H9 (cell line): Measurements from ENCODE around the gene ASCC1. TPM values are rescaled to one million over a fixed set of nuclear protein-coding genes. Genes with fewer than 3 reads are reported as not detected.

ENCODE experiments used
- DNase-seq: peaks from one replicate; pipeline ENCODE4 v3.0.0-alpha.2; 2017
- H2AFZ ChIP-seq: one replicate; pipeline ENCODE4 v1.6.1; 2013; ENCODE audit warnings: mild to moderate bottlenecking, low read length, control low read depth, moderate library complexity
- H2AK5ac ChIP-seq: 2 replicates; pipeline ENCODE4 v1.6.1; 2013; ENCODE audit warnings: low read length, control low read depth, mixed read lengths; ENCODE audit not compliant: insufficient read length
- H2BK120ac ChIP-seq: one replicate; pipeline ENCODE4 v1.6.1; 2013; ENCODE audit warnings: low read depth, mild to moderate bottlenecking, low read length, control low read depth, inconsistent platforms; ENCODE audit not compliant: poor library complexity, severe bottlenecking
- H2BK12ac ChIP-seq: 2 replicates; pipeline ENCODE4 v1.6.1; 2013; ENCODE audit warnings: low read length, control low read depth, mixed read lengths, low read depth; ENCODE audit not compliant: insufficient read length
- H2BK15ac ChIP-seq: 2 replicates; pipeline ENCODE4 v1.6.1; 2013; ENCODE audit warnings: low read depth, low read length, control low read depth
- H2BK20ac ChIP-seq: one replicate; pipeline ENCODE4 v1.6.1; 2013; ENCODE audit warnings: low read depth, mild to moderate bottlenecking, low read length, control low read depth, inconsistent platforms; ENCODE audit not compliant: poor library complexity, severe bottlenecking
- H2BK5ac ChIP-seq: 2 replicates; pipeline ENCODE4 v1.6.1; 2013; ENCODE audit warnings: low read length, control low read depth, mixed read lengths; ENCODE audit not compliant: insufficient read length
- H3K14ac ChIP-seq: 2 replicates; pipeline ENCODE4 v1.6.1; 2013; ENCODE audit warnings: low read length, control low read depth; ENCODE audit not compliant: insufficient read depth
- H3K18ac ChIP-seq: 2 replicates; pipeline ENCODE4 v1.6.1; 2013; ENCODE audit warnings: low read depth, mild to moderate bottlenecking, mixed read lengths, low read length, control low read depth; ENCODE audit not compliant: insufficient read length
- H3K23ac ChIP-seq: 2 replicates; pipeline ENCODE4 v1.6.1; 2013; ENCODE audit warnings: low read length, control low read depth, mixed read lengths, low read depth; ENCODE audit not compliant: insufficient read length
- H3K23me2 ChIP-seq: 2 replicates; pipeline ENCODE4 v1.6.1; 2013; ENCODE audit warnings: low read depth, mild to moderate bottlenecking, mixed read lengths, low read length, control low read depth; ENCODE audit not compliant: insufficient read length, poor library complexity, severe bottlenecking
- H3K27ac ChIP-seq: 2 replicates; pipeline ENCODE4 v1.5.1; 2013; ENCODE audit warnings: low read length, control low read depth, mixed read lengths, low read depth; ENCODE audit not compliant: insufficient read length
- H3K27me3 ChIP-seq: 2 replicates; pipeline ENCODE4 v1.6.1; 2013; ENCODE audit warnings: low read length, control low read depth, inconsistent platforms; ENCODE audit not compliant: insufficient read depth
- H3K4ac ChIP-seq: 2 replicates; pipeline ENCODE4 v1.6.1; 2013; ENCODE audit warnings: low read depth, mild to moderate bottlenecking, control low read depth, inconsistent platforms, low read length, moderate library complexity
- H3K4me1 ChIP-seq: 2 replicates; pipeline ENCODE4 v1.6.1; 2013; ENCODE audit warnings: low read length, control low read depth, inconsistent platforms; ENCODE audit not compliant: insufficient read depth
- H3K4me2 ChIP-seq: 2 replicates; pipeline ENCODE4 v1.6.1; 2013; ENCODE audit warnings: low read length, control low read depth, mixed read lengths; ENCODE audit not compliant: insufficient read length, insufficient read depth
- H3K56ac ChIP-seq: 2 replicates; pipeline ENCODE4 v1.6.1; 2013; ENCODE audit warnings: low read depth, mild to moderate bottlenecking, mixed read lengths, low read length, control low read depth; ENCODE audit not compliant: insufficient read length
- H3K79me1 ChIP-seq: 2 replicates; pipeline ENCODE4 v1.6.1; 2013; ENCODE audit warnings: low read depth, mild to moderate bottlenecking, moderate library complexity, low read length, control low read depth, inconsistent platforms; ENCODE audit not compliant: insufficient read depth, poor library complexity, severe bottlenecking
- H3K79me2 ChIP-seq: 2 replicates; pipeline ENCODE4 v1.6.1; 2013; ENCODE audit warnings: low read length, control low read depth, inconsistent platforms; ENCODE audit not compliant: insufficient read depth
- H3K9ac ChIP-seq: 2 replicates; pipeline ENCODE4 v1.6.1; 2013; ENCODE audit warnings: low read length, control low read depth, mixed read lengths; ENCODE audit not compliant: insufficient read length; ENCODE audit errors: extremely low read depth
- H3K9me3 ChIP-seq: one replicate; pipeline ENCODE4 v1.6.1; 2013; ENCODE audit warnings: low read depth, low read length, inconsistent platforms; ENCODE audit not compliant: control insufficient read depth
- H3T11ph ChIP-seq: one replicate; pipeline ENCODE4 v1.6.1; 2013; ENCODE audit warnings: mild to moderate bottlenecking, low read length, control low read depth, inconsistent platforms
- H4K20me1 ChIP-seq: one replicate; pipeline ENCODE4 v1.6.1; 2013; ENCODE audit not compliant: control insufficient read depth, insufficient read length, insufficient read depth
- H4K5ac ChIP-seq: 2 replicates; pipeline ENCODE4 v1.6.1; 2013; ENCODE audit warnings: low read depth, mild to moderate bottlenecking, mixed read lengths, low read length, control low read depth; ENCODE audit not compliant: insufficient read length
- H4K8ac ChIP-seq: replicated peaks from 2 replicates; pipeline ENCODE4 v1.6.1; 2013; ENCODE audit warnings: low read length, control low read depth, mixed read lengths, low read depth; ENCODE audit not compliant: insufficient read length
- H4K91ac ChIP-seq: 2 replicates; pipeline ENCODE4 v1.6.1; 2013; ENCODE audit warnings: low read depth, mild to moderate bottlenecking, moderate library complexity, mixed read lengths, low read length, control low read depth; ENCODE audit not compliant: insufficient read length
- H3K27ac Mint-ChIP-seq, 3 experiments: 2 replicates in 2 of 3; 3 replicates in 1 of 3; pipeline ENCODE4 v1.8.0; 2020 to 2021; ENCODE audit warnings: mixed read lengths in 3 of 3, mild to moderate bottlenecking in 1 of 3, moderate library complexity in 1 of 3
- H3K27me3 Mint-ChIP-seq: 2 replicates; pipeline ENCODE4 v1.8.0; 2021; ENCODE audit warnings: low read depth, mild to moderate bottlenecking, moderate library complexity, mixed read lengths
- H3K36me3 Mint-ChIP-seq, 3 experiments: 2 replicates in 2 of 3; 3 replicates in 1 of 3; pipeline ENCODE4 v1.8.0; 2020 to 2021; ENCODE audit warnings: low read depth in 3 of 3, mixed read lengths in 3 of 3; ENCODE audit not compliant: insufficient read depth in 1 of 3
- H3K4me1 Mint-ChIP-seq, 2 experiments: 2 replicates each; pipeline ENCODE4 v1.8.0; 2020; ENCODE audit warnings: mixed read lengths in 2 of 2
- H3K4me3 Mint-ChIP-seq, 2 experiments: 2 replicates in 1 of 2; 3 replicates in 1 of 2; pipeline ENCODE4 v1.8.0; 2020 to 2021; ENCODE audit warnings: mild to moderate bottlenecking in 2 of 2, mixed read lengths in 2 of 2, moderate library complexity in 1 of 2
- H3K9me3 Mint-ChIP-seq, 2 experiments: 2 replicates in 1 of 2; 3 replicates in 1 of 2; pipeline ENCODE4 v1.8.0; 2020; ENCODE audit warnings: mild to moderate bottlenecking in 2 of 2, mixed read lengths in 2 of 2, moderate library complexity in 1 of 2
- WGBS: extraction: QIAGEN DNeasy Blood & Tissue Kit; methylation state at CpG from one replicate; pipeline ENCODE4 v1.1.7; 2013; ENCODE audit warnings: missing lambda C conversion rate, low lambda C conversion rate, mixed read lengths; ENCODE audit not compliant: insufficient read length; ENCODE audit errors: extremely low coverage; 5-methylcytosine and 5-hydroxymethylcytosine counted together
- total RNA-seq: library from RNA; stranded (reverse); gene quantifications from 2 replicates; pipeline ENCODE4 v1.2.1, GENCODE V29; 2021
- TF ChIP-seq, protein P1 (sequence below): fragments of 200-600 bp; sonication (generic); conservative IDR thresholded peaks from 3 replicates; pipeline ENCODE4 v1.8.0; 2021; ENCODE audit warnings: antibody characterized with exemption, mild to moderate bottlenecking

ASCC1 gene
- total RNA-seq, 1 experiment from 2014 or later: 41.2 TPM

DNA sequence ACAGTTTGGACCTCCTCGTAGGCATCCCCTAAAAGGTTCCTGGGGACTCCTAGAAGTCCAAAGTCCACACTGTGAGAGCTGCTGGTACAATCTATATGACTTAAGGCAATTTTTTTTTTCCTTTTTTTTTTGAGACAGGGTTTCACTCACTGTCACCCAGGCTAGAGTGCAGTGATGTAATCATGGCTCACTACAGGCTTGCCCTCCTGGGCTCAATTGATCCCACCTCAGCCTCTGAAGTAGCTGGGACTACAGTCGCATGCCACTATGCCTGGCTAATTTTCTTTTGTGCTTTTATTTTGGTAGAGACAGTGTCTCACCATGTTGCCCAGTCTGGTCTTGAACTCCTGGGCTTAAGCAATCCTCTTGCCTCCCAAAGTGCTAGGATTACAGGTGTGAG is 123.1 kb downstream of the ASCC1 start:
- H2AK5ac ChIP-seq: no peak overlapping the region
- no CpG with 5 or more reads among the region's 2 CpGs for WGBS
- no peaks in the 10 kb centered on the region for H3K4me1 ChIP-seq
- no peaks in the 10 kb centered on the region for H3K9me3 ChIP-seq
- peaks cover 4% of the 10 kb centered on the region; the same call in 1 of the 2 replicates for H3K27me3 ChIP-seq
- H3K27ac ChIP-seq: no peak overlapping the region
- Mint-ChIP-seq H3K4me1 (peaks cover 14 to 21% of the 10 kb centered on the region in 2 experiments), H3K27ac (no peak overlapping the region), H3K9me3 (no peaks in the 10 kb centered on the region), H3K4me3 (no peak overlapping the region), H3K36me3 (peaks cover 0 to 14% (median 4%) of the 10 kb centered on the region in 3 experiments; a peak in 5 of 7 replicates), H3K27me3 (peaks cover 24% of the 10 kb centered on the region)
- H4K5ac ChIP-seq: no peak overlapping the region
- H2BK120ac ChIP-seq: no peak overlapping the region
- H3K79me2 ChIP-seq: no peaks in the 10 kb centered on the region
- H4K91ac ChIP-seq: no peak overlapping the region
- no peak overlapping the region for H2AFZ ChIP-seq
- no peak overlapping the region for H3K9ac ChIP-seq
- H2BK20ac ChIP-seq: no peak overlapping the region
- no peaks in the 10 kb centered on the region for H3K79me1 ChIP-seq
- H2BK12ac ChIP-seq: no peak overlapping the region
- H3K56ac ChIP-seq: no peak overlapping the region
- no peak overlapping the region for H2BK5ac ChIP-seq
- H2BK15ac ChIP-seq: no peak overlapping the region
- H3K14ac ChIP-seq: no peak overlapping the region
- no peak overlapping the region for H3T11ph ChIP-seq
- no peak overlapping the region for H3K4me2 ChIP-seq
- no peak overlapping the region for H4K8ac ChIP-seq
- H4K20me1 ChIP-seq: no peaks in the 10 kb centered on the region
- H3K4ac ChIP-seq: no peak overlapping the region
- H3K23me2 ChIP-seq: peaks cover 9% of the 10 kb centered on the region
- H3K23ac ChIP-seq: no peak overlapping the region
- no peak for DNase-seq
- H3K18ac ChIP-seq: no peak overlapping the region
- TF ChIP-seq, protein P1, sequence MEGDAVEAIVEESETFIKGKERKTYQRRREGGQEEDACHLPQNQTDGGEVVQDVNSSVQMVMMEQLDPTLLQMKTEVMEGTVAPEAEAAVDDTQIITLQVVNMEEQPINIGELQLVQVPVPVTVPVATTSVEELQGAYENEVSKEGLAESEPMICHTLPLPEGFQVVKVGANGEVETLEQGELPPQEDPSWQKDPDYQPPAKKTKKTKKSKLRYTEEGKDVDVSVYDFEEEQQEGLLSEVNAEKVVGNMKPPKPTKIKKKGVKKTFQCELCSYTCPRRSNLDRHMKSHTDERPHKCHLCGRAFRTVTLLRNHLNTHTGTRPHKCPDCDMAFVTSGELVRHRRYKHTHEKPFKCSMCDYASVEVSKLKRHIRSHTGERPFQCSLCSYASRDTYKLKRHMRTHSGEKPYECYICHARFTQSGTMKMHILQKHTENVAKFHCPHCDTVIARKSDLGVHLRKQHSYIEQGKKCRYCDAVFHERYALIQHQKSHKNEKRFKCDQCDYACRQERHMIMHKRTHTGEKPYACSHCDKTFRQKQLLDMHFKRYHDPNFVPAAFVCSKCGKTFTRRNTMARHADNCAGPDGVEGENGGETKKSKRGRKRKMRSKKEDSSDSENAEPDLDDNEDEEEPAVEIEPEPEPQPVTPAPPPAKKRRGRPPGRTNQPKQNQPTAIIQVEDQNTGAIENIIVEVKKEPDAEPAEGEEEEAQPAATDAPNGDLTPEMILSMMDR: no peak
